Parathyroid adenoma (tissue), 2 donors: ENCODE measurements around the gene CD300C.
"Not testable (repeated sequence)": the region's sequence is repeated elsewhere in the genome, so short reads cannot be mapped to it uniquely, and the experiment has no call there.

Experiments used
- H2AFZ ChIP-seq: fragments of 300-600 bp; sonication (generic); one replicate; pipeline ENCODE4 v1.7.0; 2017; ENCODE audit warnings: antibody characterized with exemption, mild to moderate bottlenecking
- H3K27ac ChIP-seq: fragments of 300-600 bp; sonication (generic); one replicate; pipeline ENCODE4 v1.7.0; 2017
- H3K27me3 ChIP-seq: fragments of 300-600 bp; sonication (generic); one replicate; pipeline ENCODE4 v1.7.0; 2017; ENCODE audit warnings: low read length; ENCODE audit not compliant: control insufficient read depth, insufficient read depth
- H3K36me3 ChIP-seq: fragments of 300-600 bp; sonication (generic); one replicate; pipeline ENCODE4 v1.7.0; 2017; ENCODE audit warnings: low read length; ENCODE audit not compliant: control insufficient read depth, insufficient read depth
- H3K4me1 ChIP-seq: fragments of 300-600 bp; sonication (generic); one replicate; pipeline ENCODE4 v1.7.0; 2017; ENCODE audit warnings: control low read depth
- H3K4me2 ChIP-seq: fragments of 300-600 bp; sonication (generic); one replicate; pipeline ENCODE4 v1.7.0; 2017; ENCODE audit warnings: low read length
- H3K4me3 ChIP-seq: fragments of 300-600 bp; sonication (generic); one replicate; pipeline ENCODE4 v1.7.0; 2017; ENCODE audit warnings: low read depth, low read length
- H3K79me2 ChIP-seq: fragments of 300-600 bp; sonication (generic); one replicate; pipeline ENCODE4 v1.7.0; 2017; ENCODE audit warnings: control low read depth
- H3K9ac ChIP-seq: fragments of 300-600 bp; sonication (generic); one replicate; pipeline ENCODE4 v1.7.0; 2017; ENCODE audit warnings: mild to moderate bottlenecking
- H3K9me3 ChIP-seq: fragments of 300-600 bp; sonication (generic); one replicate; pipeline ENCODE4 v1.7.0; 2017; ENCODE audit warnings: low read length; ENCODE audit not compliant: control insufficient read depth
- CTCF ChIP-seq: fragments of 300-600 bp; sonication (generic); IDR thresholded peaks from one replicate; pipeline ENCODE4 v1.7.0; 2017; ENCODE audit warnings: antibody characterized with exemption, mild to moderate bottlenecking
- donor health status: primary hyperparathyroidism.

Gene CD300C

DNA sequence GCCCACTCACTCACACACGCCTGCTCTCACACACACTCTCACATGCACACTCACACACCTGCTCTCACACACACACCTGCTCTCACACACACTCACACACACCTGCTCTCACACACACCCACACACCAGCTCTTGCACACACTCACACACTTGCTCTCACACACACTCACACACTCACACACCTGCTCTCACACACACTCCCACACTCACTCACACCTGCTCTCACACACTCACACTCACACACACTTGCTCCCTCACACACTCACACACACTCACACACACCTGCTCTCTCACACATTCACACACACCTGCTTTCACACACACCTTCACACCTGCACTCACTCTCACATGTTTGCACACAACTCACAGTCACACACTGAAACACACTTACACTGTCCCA lies 17.4 kb upstream of the CD300C start:
- H3K4me3 ChIP-seq, result no peak overlapping the region
- no peak overlapping the region for H3K4me2 ChIP-seq
- H3K9me3 ChIP-seq, result no peaks in the 10 kb centered on the region
- no peaks in the 10 kb centered on the region for H3K79me2 ChIP-seq
- H3K27ac ChIP-seq, result no peak overlapping the region
- no peaks in the 10 kb centered on the region for H3K4me1 ChIP-seq
- no peak for TF ChIP-seq CTCF
- H2AFZ ChIP-seq, result no peak overlapping the region
- H3K36me3 ChIP-seq, result no peaks in the 10 kb centered on the region
- H3K27me3 ChIP-seq, result no peaks in the 10 kb centered on the region
- H3K9ac ChIP-seq, result no peak overlapping the region

DNA sequence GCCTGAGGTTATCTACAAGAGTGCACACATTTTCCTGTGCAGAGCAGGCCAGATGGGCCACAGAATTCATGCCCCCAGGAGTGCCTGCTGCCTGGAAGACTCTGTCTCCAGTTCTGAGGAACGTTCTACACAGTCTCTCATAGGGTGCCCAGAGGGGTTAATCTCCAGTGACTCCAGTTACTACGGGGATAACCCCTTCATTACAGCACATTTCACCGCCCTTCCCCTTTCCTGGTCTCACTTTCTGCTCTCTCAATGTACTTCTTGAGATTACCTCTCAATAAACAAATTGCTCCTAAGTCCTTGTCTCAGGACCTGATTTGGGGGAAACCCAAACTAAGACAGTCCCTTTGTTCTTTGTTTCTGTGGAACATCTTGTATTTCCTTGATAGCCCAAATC lies 15.7 kb upstream of the CD300C start:
- H3K9me3 ChIP-seq, result no peaks in the 10 kb centered on the region
- no peak for TF ChIP-seq CTCF
- H2AFZ ChIP-seq, result no peak overlapping the region
- no peaks in the 10 kb centered on the region for H3K4me1 ChIP-seq
- H3K79me2 ChIP-seq, result no peaks in the 10 kb centered on the region
- no peak overlapping the region for H3K27ac ChIP-seq
- H3K27me3 ChIP-seq, result no peaks in the 10 kb centered on the region
- no peak overlapping the region for H3K4me3 ChIP-seq
- no peak overlapping the region for H3K9ac ChIP-seq
- H3K36me3 ChIP-seq, result no peaks in the 10 kb centered on the region
- H3K4me2 ChIP-seq, result no peak overlapping the region

DNA sequence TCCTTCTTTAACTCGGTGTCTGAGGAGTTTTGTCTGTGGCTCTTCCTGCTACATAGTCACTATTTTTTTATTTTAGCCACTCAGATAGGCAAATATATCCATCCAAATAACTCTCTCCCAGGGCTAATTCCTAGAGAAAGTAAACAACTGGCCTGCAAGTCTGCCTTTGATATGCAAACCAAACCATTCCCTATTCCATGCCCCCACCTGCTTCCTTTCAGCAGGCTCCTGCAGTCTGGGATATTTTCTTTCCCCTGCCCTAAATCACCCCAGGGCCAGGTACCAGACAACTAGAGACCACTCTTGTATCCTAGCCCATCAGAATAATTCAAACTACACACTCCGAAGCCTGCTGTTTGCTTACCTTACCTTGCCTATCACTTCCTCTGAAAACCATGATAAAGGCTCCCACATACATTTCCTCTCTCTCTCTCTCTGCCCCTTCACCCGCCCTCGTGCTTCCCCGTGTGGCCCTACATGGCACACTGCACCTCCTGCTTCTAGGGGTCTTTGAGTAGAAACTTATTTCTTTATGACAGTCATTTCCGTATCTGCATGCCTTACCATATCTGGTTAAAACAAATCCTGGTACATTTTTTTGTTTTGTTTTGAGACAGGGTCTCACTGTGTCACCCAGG lies 13.1 kb upstream of the CD300C start:
- no peak for TF ChIP-seq CTCF
- H3K27me3 ChIP-seq, result no peaks in the 10 kb centered on the region

GRCh38 chr17:74558402-74558801 lies 12.5 kb upstream of the CD300C start:
- H3K27ac ChIP-seq, H3K9me3 ChIP-seq, H3K79me2 ChIP-seq, H3K27me3 ChIP-seq, H3K4me3 ChIP-seq, H3K4me2 ChIP-seq, H3K9ac ChIP-seq, H3K36me3 ChIP-seq, H2AFZ ChIP-seq, H3K4me1 ChIP-seq: not testable (repeated sequence)

More for the DNA sequence above, 13.1 kb upstream of the CD300C start:
- Histone ChIP-seq H3K9ac (no peak overlapping the region), H3K79me2 (no peaks in the 10 kb centered on the region), H3K4me3 (no peak overlapping the region), H3K27ac (no peak overlapping the region), H3K9me3 (no peaks in the 10 kb centered on the region), H3K4me2 (no peak overlapping the region), H2AFZ (no peak overlapping the region), H3K36me3 (no peaks in the 10 kb centered on the region), H3K4me1 (no peaks in the 10 kb centered on the region)

DNA sequence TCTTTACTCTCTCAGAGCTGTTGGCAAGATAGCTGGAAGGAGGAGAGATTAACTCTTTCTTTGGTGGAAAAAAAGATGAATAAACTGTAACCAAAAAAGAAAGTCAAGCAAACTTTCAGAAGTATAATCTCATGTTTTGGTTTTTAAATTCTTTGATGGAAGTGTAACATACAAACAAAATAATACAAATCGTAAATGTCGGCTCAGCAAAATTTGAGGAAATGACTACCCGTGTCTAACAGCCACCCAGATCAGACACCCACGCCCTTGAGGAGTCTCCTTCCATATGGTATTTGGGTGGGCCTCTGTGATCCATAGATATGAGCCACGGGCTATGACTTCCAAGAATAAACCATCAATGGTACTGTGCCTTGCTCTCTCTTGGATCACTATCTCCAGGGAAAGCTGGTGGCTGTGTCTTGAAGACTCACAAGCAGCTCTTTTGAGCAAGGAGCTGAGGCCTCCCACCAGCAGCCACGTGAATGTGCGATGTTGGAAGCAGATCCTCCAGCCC lies 9.6 kb upstream of the CD300C start:
- no peak for TF ChIP-seq CTCF
- H3K4me1 ChIP-seq, result no peaks in the 10 kb centered on the region
- no peaks in the 10 kb centered on the region for H3K36me3 ChIP-seq
- no peak overlapping the region for H3K9ac ChIP-seq
- no peaks in the 10 kb centered on the region for H3K79me2 ChIP-seq
- H3K4me2 ChIP-seq, result no peak overlapping the region
- no peak overlapping the region for H2AFZ ChIP-seq
- H3K4me3 ChIP-seq, result no peak overlapping the region
- no peak overlapping the region for H3K27ac ChIP-seq
- no peaks in the 10 kb centered on the region for H3K9me3 ChIP-seq
- no peaks in the 10 kb centered on the region for H3K27me3 ChIP-seq
